Urinary bladder (tissue), 4 donors: ENCODE data around the gene PSPC1. TPM values are rescaled to one million over a fixed set of nuclear protein-coding genes. Genes with fewer than 3 reads are reported as not detected.

Source experiments
- DNase-seq: peaks from one replicate; pipeline ENCODE4 v3.0.0-alpha.2; 2015; ENCODE audit errors: extremely low spot score
- H3K27ac ChIP-seq: one replicate; pipeline ENCODE4 v1.5.1; 2013; ENCODE audit warnings: low read depth, mild to moderate bottlenecking, moderate library complexity
- H3K36me3 ChIP-seq: one replicate; pipeline ENCODE4 v1.6.1; 2013; ENCODE audit warnings: mild to moderate bottlenecking, moderate library complexity; ENCODE audit not compliant: insufficient read depth
- H3K4me1 ChIP-seq: one replicate; pipeline ENCODE4 v1.6.1; 2013; ENCODE audit warnings: mild to moderate bottlenecking, moderate library complexity; ENCODE audit not compliant: insufficient read depth
- H3K4me3 ChIP-seq: one replicate; pipeline ENCODE4 v1.5.1; 2013; ENCODE audit warnings: low read depth, low read length
- WGBS: extraction: QIAGEN DNeasy Blood & Tissue Kit; methylation state at CpG from one replicate; pipeline ENCODE4 v1.1.7; 2013; 5-methylcytosine and 5-hydroxymethylcytosine counted together
- polyA plus RNA-seq: library from polyadenylated mRNA; stranded (reverse); fragments of 200-250 nt; gene quantifications from one replicate; pipeline ENCODE4 v1.2.3, GENCODE V29; 2013
- total RNA-seq: library from RNA; depleted of rRNA; stranded (reverse); fragments of >200 nt; gene quantifications from one replicate; pipeline ENCODE4 v1.2.3, GENCODE V29; 2014
- donor health status: healthy with polysubstance abuse.
- donor health status: healthy.

PSPC1 gene
- total and polyA plus RNA-seq, 2 donors, result 31.6 to 90.0 TPM

GRCh38 chr13:19674898-19675297 is 107.8 kb downstream of the PSPC1 start:
- WGBS, result 94% methylated on average over 10 of the region's 10 CpGs

GRCh38 chr13:19673473-19674430 is 109.0 kb downstream of the PSPC1 start:
- Histone ChIP-seq H3K4me3 (no peak overlapping the region), H3K36me3 (peaks cover 7% of the 10 kb centered on the region), H3K4me1 (no peaks in the 10 kb centered on the region), H3K27ac (no peak overlapping the region)
- 88% methylated on average over 11 of the region's 11 CpGs for WGBS
- DNase-seq, result no peak

More at GRCh38 chr13:19674898-19675297, 107.8 kb downstream of the PSPC1 start:
- Histone ChIP-seq H3K27ac (no peak overlapping the region), H3K4me1 (no peaks in the 10 kb centered on the region), H3K36me3 (peaks cover 6% of the 10 kb centered on the region), H3K4me3 (no peak overlapping the region)
- DNase-seq, result no peak

- 66% methylated on average over 5 of the region's 5 CpGs for WGBS
- H3K4me1 ChIP-seq, result no peaks in the 10 kb centered on the region
- no peak overlapping the region for H3K4me3 ChIP-seq
- H3K36me3 ChIP-seq, result peaks cover 7% of the 10 kb centered on the region
- no peak for DNase-seq
- H3K27ac ChIP-seq, result no peak overlapping the region
Observed at GRCh38 chr13:19672990-19673389, 109.8 kb downstream of the PSPC1 start.

DNA sequence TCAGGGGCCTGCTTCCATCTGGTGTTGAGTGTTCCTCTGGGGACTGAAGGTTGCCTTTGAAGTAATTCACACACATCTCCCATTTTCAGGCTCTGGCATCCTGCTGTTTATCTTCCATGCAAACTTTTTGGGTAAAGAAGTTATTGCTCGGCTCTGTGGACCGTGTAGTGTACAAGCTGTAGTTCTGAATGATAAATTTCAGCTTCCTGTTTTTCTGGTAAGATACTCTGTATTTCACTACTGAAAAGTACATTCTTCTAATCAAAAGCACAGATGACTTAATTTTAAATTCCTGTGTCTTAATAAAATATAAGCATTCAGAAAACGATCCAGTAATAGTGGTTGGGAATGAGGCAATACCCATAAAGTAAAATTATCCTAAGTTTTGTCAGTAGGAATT is 112.6 kb downstream of the PSPC1 start:
- WGBS, result 65% methylated on average over 3 of the region's 3 CpGs
- Histone ChIP-seq H3K27ac (no peak overlapping the region), H3K4me1 (no peaks in the 10 kb centered on the region), H3K4me3 (no peak overlapping the region), H3K36me3 (peaks cover 15% of the 10 kb centered on the region)
- no peak for DNase-seq

DNA sequence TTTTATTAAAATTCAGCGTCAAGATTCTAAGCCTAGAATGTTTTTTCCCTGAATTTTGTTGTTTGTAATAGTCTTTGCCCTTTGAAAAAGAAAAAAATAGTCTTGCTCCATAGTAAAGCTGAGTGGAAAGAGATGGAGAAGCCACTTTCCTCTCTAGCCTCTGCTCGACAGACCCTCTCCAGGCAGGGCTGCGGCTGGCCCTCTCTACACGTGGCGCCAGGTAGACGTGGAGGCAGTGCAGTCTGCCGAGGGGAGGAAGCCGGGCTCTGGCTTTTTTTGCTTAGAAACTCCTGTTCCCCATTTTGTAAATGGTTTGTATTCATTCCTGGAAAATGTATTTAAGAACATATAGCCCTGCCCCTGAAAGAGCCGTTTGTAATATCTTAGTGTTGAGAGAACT is 114.0 kb downstream of the PSPC1 start:
- Histone ChIP-seq H3K4me3 (no peak overlapping the region), H3K36me3 (peaks cover 14% of the 10 kb centered on the region), H3K4me1 (no peaks in the 10 kb centered on the region), H3K27ac (no peak overlapping the region)
- DNase-seq, result no peak
- WGBS, result 89% methylated on average over 9 of the region's 9 CpGs

GRCh38 chr13:19665427-19665859 is 117.3 kb downstream of the PSPC1 start:
- H3K4me1 ChIP-seq, result no peaks in the 10 kb centered on the region
- no peak overlapping the region for H3K27ac ChIP-seq
- DNase-seq, result no peak
- 79% methylated on average over 14 of the region's 14 CpGs for WGBS
- no peak overlapping the region for H3K4me3 ChIP-seq
- peaks cover 18% of the 10 kb centered on the region for H3K36me3 ChIP-seq

DNA sequence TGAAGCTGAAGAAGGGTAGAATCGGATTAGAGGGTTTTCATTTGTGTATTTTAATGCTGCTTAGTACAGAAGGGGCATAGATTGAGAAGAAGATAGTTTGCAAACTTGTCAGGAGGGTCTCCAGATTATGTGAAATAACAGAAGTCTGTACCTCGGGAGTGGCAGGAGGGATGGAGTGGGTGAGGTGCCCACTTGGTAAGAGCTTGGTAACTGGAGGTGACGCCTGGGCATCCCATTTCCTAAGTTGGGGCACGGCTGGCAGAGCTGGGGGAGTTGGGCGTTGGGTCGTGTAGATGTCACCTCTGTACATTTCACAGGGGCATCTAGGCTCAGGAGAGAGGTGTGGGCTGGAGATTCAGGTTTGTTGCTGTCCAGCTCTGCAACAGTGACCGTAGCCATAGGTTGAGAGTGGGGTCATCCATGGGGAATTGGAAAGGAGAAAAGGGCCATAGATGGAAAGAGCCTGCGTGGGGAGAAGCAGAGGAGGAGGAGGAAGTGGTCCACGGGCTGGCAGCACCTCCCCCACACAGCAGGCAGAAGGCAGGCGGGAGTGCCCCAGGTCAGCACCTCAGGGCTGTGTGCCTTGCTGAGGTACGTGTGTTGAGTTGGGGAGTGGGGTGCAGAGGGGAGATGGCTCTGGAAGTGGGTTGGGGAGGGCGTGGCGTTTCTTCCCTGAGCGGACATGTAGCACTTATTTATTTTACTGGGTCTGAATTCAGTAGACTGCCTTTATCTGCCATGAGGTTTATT is 118.1 kb downstream of the PSPC1 start:
- no peak overlapping the region for H3K27ac ChIP-seq
- H3K4me1 ChIP-seq, result no peaks in the 10 kb centered on the region
- WGBS, result 87% methylated on average over 14 of the region's 14 CpGs
- H3K4me3 ChIP-seq, result no peak overlapping the region
- H3K36me3 ChIP-seq, result peaks cover 18% of the 10 kb centered on the region
- no peak for DNase-seq

DNA sequence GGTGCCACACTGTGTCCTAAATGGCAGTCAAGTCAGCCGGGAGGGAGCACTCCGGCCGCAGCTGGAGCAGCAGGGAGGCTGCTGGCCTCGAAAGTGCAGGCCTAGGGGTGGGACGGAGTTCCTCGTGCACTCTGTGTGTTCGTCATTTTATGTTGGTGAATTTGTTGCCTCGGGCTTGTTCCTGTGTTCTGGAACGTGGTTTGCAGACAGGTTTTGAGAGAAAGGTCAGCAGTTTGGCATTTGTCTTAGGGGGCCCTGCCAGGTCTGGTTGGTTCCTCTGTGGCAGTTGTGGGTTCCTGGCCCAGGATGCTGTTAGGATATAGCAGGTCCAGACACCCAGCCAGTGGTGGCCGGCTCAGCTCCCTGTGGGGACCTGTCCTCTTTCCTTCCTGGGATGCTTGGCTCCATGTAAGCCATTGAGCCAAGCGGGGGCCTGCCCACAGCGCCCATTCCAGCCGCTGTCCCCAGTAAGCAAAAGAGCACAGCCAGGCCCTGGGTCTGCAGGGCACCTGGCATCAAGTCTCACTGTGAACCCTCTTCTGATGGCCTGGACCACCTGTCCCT is 119.2 kb downstream of the PSPC1 start:
- Histone ChIP-seq H3K4me1 (no peaks in the 10 kb centered on the region), H3K4me3 (no peak overlapping the region), H3K27ac (no peak overlapping the region), H3K36me3 (peaks cover 17% of the 10 kb centered on the region)
- DNase-seq, result no peak
- 90% methylated on average over 13 of the region's 13 CpGs for WGBS

DNA sequence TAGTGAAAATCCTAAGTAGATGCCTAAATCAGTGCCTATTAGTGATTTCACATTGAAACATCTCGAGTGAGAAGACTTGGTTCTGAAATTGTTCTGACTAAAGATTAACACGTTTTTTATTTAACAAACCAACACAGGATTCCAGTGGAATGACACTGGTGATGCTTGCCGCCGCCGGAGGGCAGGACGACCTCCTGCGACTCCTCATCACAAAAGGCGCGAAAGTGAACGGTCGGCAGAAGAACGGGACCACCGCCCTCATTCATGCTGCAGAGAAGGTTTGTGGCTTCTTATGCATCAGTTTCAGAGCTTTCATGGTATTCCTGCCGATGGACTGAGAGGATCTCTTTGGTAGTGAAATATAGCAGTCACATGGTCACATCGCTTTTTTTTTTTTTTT is 121.2 kb downstream of the PSPC1 start:
- 95% methylated on average over 15 of the region's 15 CpGs for WGBS
- H3K36me3 ChIP-seq, result peaks cover 10% of the 10 kb centered on the region
- no peaks in the 10 kb centered on the region for H3K4me1 ChIP-seq
- no peak for DNase-seq
- H3K27ac ChIP-seq, result no peak overlapping the region
- no peak overlapping the region for H3K4me3 ChIP-seq

- H3K36me3 ChIP-seq, result peaks cover 10% of the 10 kb centered on the region
- 88% methylated on average over 2 of the region's 2 CpGs for WGBS
Observed at GRCh38 chr13:19661126-19661525, 121.6 kb downstream of the PSPC1 start.

GRCh38 chr13:19658831-19659230 is 123.9 kb downstream of the PSPC1 start:
- DNase-seq, result no peak
- H3K4me3 ChIP-seq, result no peak overlapping the region
- peaks cover 5% of the 10 kb centered on the region for H3K36me3 ChIP-seq
- H3K4me1 ChIP-seq, result no peaks in the 10 kb centered on the region
- no peak overlapping the region for H3K27ac ChIP-seq

More at GRCh38 chr13:19661126-19661525, 121.6 kb downstream of the PSPC1 start:
- Histone ChIP-seq H3K4me3 (no peak overlapping the region), H3K4me1 (no peaks in the 10 kb centered on the region), H3K27ac (no peak overlapping the region)
- no peak for DNase-seq

- H3K4me3 ChIP-seq, result no peak overlapping the region
- no peak overlapping the region for H3K27ac ChIP-seq
- peaks cover 3% of the 10 kb centered on the region for H3K36me3 ChIP-seq
- no peak for DNase-seq
- 34% methylated on average over 4 of the region's 4 CpGs for WGBS
- H3K4me1 ChIP-seq, result no peaks in the 10 kb centered on the region
Observed at GRCh38 chr13:19657872-19658591, 124.7 kb downstream of the PSPC1 start.
